Hepatocyte (in vitro differentiated cells): Measurements from ENCODE around the gene PRKG1.

Source experiments
- CTCF ChIP-seq: fragments of 200-600 bp; sonication (generic); IDR thresholded peaks from 2 replicates; pipeline ENCODE4 v1.5.1; 2016; ENCODE audit warnings: antibody characterized with exemption, mild to moderate bottlenecking; ENCODE audit not compliant: poor library complexity
- EZH2 ChIP-seq: fragments of 200-600 bp; sonication (generic); IDR thresholded peaks from 2 replicates; pipeline ENCODE4 v1.6.1; 2016; ENCODE audit warnings: antibody characterized with exemption, mild to moderate bottlenecking, borderline replicate concordance
- EZH2phosphoT487 ChIP-seq: fragments of 200-600 bp; sonication (generic); IDR thresholded peaks from one replicate; pipeline ENCODE4 v1.6.1; 2018; ENCODE audit warnings: antibody characterized with exemption, mild to moderate bottlenecking, low read depth, moderate library complexity; ENCODE audit not compliant: unreplicated experiment, severe bottlenecking

- no peak for TF ChIP-seq CTCF
- TF ChIP-seq EZH2: no peak
- no peak for TF ChIP-seq EZH2phosphoT487
Measured at GRCh38 chr10:51325649-51326048, 251.4 kb downstream of the PRKG1 start.
